Measurements from ENCODE around the gene LCE1E.

- TF ChIP-seq, protein P1, sequence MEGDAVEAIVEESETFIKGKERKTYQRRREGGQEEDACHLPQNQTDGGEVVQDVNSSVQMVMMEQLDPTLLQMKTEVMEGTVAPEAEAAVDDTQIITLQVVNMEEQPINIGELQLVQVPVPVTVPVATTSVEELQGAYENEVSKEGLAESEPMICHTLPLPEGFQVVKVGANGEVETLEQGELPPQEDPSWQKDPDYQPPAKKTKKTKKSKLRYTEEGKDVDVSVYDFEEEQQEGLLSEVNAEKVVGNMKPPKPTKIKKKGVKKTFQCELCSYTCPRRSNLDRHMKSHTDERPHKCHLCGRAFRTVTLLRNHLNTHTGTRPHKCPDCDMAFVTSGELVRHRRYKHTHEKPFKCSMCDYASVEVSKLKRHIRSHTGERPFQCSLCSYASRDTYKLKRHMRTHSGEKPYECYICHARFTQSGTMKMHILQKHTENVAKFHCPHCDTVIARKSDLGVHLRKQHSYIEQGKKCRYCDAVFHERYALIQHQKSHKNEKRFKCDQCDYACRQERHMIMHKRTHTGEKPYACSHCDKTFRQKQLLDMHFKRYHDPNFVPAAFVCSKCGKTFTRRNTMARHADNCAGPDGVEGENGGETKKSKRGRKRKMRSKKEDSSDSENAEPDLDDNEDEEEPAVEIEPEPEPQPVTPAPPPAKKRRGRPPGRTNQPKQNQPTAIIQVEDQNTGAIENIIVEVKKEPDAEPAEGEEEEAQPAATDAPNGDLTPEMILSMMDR (IDR thresholded peaks at IDR 0.05): no peak
- TF ChIP-seq POLR2A (IDR thresholded peaks at IDR 0.05): no peak
Observed at GRCh38 chr1:152752225-152752624, 33.8 kb upstream of the LCE1E start.
